Esophagus squamous epithelium (tissue), 5 donors: ENCODE measurements around the gene GRB2. TPM values are rescaled to one million over a fixed set of nuclear protein-coding genes. Genes with fewer than 3 reads are reported as not detected.
"Not testable (repeated sequence)": the region's sequence is repeated elsewhere in the genome, so short reads cannot be mapped to it uniquely, and the experiment has no call there.

Source experiments
- DNase-seq: peaks from one replicate; lab custom pipeline; 2025; lab: John Stamatoyannopoulos, UW
- H3K27ac ChIP-seq, 4 donors: fragments of 200-600 bp; sonication (generic); one replicate each; pipeline ENCODE4 v1.5.1; 2016 to 2019; ENCODE audit warnings: mild to moderate bottlenecking in 1 of 4
- H3K27me3 ChIP-seq, 4 donors: fragments of 200-600 bp; sonication (generic); 1 replicate in 3 of 4; 2 replicates in 1 of 4; pipeline versions ENCODE4 v1.5.1 to v1.6.0; 2017 to 2021; ENCODE audit warnings: antibody characterized with exemption in 1 of 4
- H3K36me3 ChIP-seq, 3 donors: fragments of 200-600 bp; sonication (generic); one replicate each; pipeline ENCODE4 v1.5.1; 2016 to 2019
- H3K4me1 ChIP-seq, 3 donors: fragments of 200-600 bp; sonication (generic); one replicate each; pipeline ENCODE4 v1.5.1; 2017 to 2019
- H3K4me3 ChIP-seq, 4 donors: fragments of 200-600 bp; sonication (generic); 1 replicate in 3 of 4; 2 replicates in 1 of 4; pipeline ENCODE4 v1.5.1; 2016 to 2019; ENCODE audit warnings: mild to moderate bottlenecking in 2 of 4, moderate library complexity in 1 of 4
- H3K9me3 ChIP-seq, 3 donors: fragments of 200-600 bp; sonication (generic); one replicate each; pipeline ENCODE4 v1.5.1; 2016 to 2019
- POLR2A ChIP-seq, 4 donors: fragments of 450-650 bp; IDR thresholded peaks; one replicate each; pipeline ENCODE4 v1.6.1; 2017; ENCODE audit warnings: antibody characterized with exemption in 4 of 4, mild to moderate bottlenecking in 4 of 4, moderate library complexity in 3 of 4
- WGBS, 2 donors: methylation state at CpG; one replicate each; pipeline ENCODE4 v1.1.5; 2018; 5-methylcytosine and 5-hydroxymethylcytosine counted together
- intact Hi-C: fragments of 100-400 bp; cut with DNase I; formaldehyde crosslinking; loops from one replicate; pipeline ENCODE4 v1.15.0; 2022
- total RNA-seq, 4 donors: library from RNA; depleted of rRNA; stranded (reverse); fragments of >200 nt; gene quantifications; one replicate each; pipeline ENCODE4 v1.1.0, GENCODE V29; 2016
- TF ChIP-seq, protein P1 (sequence below), 6 experiments: fragments of 450-650 bp in 4 of 6; fragments of 200-600 bp in 2 of 6; sonication (generic) in 2 of 6; IDR thresholded peaks; one replicate each; pipeline ENCODE4 v1.5.1; 2016 to 2019; ENCODE audit warnings: antibody characterized with exemption in 6 of 6, mild to moderate bottlenecking in 4 of 6, moderate library complexity in 4 of 6
- donor health status: DM: yes; HTN: yes; CAD: no.

The GRB2 gene
- total RNA-seq, 4 donors from 2014 or later = 58.9 to 128 (median 107) TPM

DNA sequence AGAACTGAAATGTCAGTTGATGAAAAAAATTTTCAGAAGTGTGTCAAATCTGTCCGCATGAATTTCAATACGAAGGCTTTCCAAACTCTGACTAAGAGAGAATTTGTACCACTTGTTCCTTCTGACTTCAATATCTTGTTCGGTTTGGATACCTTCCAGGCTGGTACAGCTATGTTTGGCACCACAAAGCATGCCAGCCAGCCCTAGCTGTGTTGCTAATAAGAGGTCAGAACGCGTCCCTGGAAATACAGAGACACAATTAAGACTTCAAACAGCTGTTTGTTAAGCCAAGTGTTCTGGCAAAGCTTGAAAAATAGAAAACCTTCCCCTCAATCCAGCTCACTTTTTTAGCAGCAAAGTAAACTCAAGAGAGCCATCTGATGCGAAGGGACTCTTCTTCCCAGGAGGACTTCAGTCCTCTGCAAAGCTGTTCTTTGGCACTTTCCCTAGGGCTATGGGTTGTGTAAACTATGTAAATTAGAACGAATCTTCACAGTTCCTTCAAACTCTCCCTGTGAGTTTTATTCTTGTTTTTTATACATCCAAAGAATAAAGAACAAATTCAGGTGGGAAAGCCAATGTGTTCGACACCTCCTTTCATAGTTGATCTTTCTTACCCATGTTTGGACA lies 35.1 kb downstream of the GRB2 start:
- no peak for DNase-seq
- Histone ChIP-seq H3K36me3 (peaks cover 0 to 13% (median 0%) of the 10 kb centered on the region in 3 donors), H3K27me3 (no peaks in the 10 kb centered on the region), H3K27ac (peak overlapping the region in 3 of 4 donors; percentile 13 to 43 (median 40)), H3K9me3 (no peaks in the 10 kb centered on the region), H3K4me3 (no peak overlapping the region), H3K4me1 (peaks cover 9 to 66% (median 29%) of the 10 kb centered on the region in 3 donors)
- WGBS, 2 donors = 46 to 47% methylated on average over 8 of the region's 8 CpGs
- no peak for TF ChIP-seq POLR2A (IDR thresholded peaks at IDR 0.05)
- TF ChIP-seq, protein P1, sequence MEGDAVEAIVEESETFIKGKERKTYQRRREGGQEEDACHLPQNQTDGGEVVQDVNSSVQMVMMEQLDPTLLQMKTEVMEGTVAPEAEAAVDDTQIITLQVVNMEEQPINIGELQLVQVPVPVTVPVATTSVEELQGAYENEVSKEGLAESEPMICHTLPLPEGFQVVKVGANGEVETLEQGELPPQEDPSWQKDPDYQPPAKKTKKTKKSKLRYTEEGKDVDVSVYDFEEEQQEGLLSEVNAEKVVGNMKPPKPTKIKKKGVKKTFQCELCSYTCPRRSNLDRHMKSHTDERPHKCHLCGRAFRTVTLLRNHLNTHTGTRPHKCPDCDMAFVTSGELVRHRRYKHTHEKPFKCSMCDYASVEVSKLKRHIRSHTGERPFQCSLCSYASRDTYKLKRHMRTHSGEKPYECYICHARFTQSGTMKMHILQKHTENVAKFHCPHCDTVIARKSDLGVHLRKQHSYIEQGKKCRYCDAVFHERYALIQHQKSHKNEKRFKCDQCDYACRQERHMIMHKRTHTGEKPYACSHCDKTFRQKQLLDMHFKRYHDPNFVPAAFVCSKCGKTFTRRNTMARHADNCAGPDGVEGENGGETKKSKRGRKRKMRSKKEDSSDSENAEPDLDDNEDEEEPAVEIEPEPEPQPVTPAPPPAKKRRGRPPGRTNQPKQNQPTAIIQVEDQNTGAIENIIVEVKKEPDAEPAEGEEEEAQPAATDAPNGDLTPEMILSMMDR (IDR thresholded peaks at IDR 0.05) = no peak
- intact Hi-C loops = no loop called here

DNA sequence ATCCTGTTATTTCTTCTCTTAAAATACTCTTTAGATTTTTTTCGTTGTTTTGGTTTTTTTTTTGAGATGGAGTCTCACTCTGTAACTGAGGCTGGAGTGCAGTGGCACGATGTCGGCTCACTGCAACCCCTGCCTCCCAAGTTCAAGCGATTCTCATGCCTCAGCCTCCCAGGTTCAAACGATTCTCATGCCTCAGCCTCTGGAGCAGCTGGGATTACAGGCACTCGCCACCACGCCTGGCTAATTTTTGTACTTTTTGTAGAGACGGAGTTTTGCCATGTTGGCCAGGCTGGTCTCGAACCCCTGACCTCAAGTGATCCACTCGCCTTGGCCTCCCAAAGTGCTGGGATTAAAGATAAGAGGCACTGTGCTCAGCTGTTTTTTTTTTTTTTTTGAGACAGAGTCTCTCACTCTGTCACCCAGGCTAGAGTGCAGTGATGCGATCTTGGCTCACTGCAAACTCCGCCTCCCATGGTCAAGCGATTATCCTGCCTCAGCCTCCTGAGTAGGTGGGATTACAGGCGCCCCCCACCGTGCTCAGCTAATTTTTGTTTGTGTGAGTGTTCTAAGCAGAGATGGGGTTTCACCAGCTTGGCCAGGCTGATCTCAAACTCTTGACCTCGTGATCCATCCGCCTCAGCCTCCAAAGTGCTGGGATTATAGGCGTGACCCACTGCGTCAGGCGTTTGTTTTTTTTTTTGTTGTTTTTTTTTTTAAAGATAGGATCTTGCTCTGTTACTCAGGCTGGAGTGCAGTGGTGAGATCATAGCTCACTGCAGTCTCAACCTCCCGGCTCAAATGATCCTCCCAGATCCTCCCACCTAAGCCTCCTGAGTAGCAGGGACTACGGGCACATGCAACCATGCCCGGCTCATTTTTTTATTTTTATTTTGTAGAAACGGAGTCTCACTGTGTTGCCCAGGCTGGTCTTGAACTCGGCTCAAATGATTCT lies 37.4 kb downstream of the GRB2 start:
- H3K27me3 ChIP-seq, DNase-seq, H3K9me3 ChIP-seq, H3K4me3 ChIP-seq, intact Hi-C loops, H3K27ac ChIP-seq, H3K36me3 ChIP-seq: not testable (repeated sequence)
- peaks cover 10 to 86% (median 34%) of the 10 kb centered on the region in 3 donors for H3K4me1 ChIP-seq
- 77 to 84% methylated on average over 20 to 25 of the region's 25 CpGs for WGBS, 2 donors

DNA sequence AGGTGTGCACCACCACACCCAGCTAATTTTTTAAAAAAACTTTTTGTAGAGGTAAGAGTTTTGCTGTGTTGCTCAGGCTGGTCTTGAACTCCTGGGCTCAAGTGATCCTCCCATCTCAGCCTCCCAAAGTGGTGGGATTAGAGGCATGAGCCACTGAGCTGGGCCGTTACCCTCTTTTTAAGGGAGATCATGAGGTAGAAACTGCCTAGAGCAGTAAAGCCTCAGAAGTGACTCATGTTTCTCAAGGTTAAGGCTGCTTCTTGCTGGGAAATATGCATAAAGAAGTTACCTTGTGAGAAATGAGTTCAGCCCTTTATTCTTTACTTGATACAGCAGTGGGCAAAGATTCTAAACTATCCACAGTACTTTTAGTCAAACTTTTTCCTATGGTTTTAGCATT lies 38.2 kb downstream of the GRB2 start:
- Histone ChIP-seq H3K27ac (no peak overlapping the region), H3K4me3 (no peak overlapping the region), H3K4me1 (peaks cover 16 to 92% (median 37%) of the 10 kb centered on the region in 3 donors), H3K9me3 (no peaks in the 10 kb centered on the region), H3K27me3 (no peaks in the 10 kb centered on the region), H3K36me3 (no peaks in the 10 kb centered on the region)
- intact Hi-C loops = no loop called here
- TF ChIP-seq POLR2A (IDR thresholded peaks at IDR 0.05) = no peak
- TF ChIP-seq, protein P1 (IDR thresholded peaks at IDR 0.05) = no peak
- no peak for DNase-seq
- 80% methylated on average over 1 of the region's 1 CpG; no CpG with 5 or more reads in 1 of the 2 donors for WGBS, 2 donors

- no peak for DNase-seq
- Histone ChIP-seq H3K27me3 (no peaks in the 10 kb centered on the region), H3K36me3 (no peaks in the 10 kb centered on the region), H3K4me1 (peaks cover 16 to 85% (median 34%) of the 10 kb centered on the region in 3 donors), H3K4me3 (no peak overlapping the region), H3K9me3 (no peaks in the 10 kb centered on the region), H3K27ac (no peak overlapping the region)
- TF ChIP-seq POLR2A (IDR thresholded peaks at IDR 0.05) = no peak
- TF ChIP-seq, protein P1 (IDR thresholded peaks at IDR 0.05) = no peak
- intact Hi-C loops = no loop called here
- WGBS, 2 donors = 45 to 58% methylated on average over 6 of the region's 6 CpGs
Measured at GRCh38 chr17:75366432-75366831, 39.0 kb downstream of the GRB2 start.

DNA sequence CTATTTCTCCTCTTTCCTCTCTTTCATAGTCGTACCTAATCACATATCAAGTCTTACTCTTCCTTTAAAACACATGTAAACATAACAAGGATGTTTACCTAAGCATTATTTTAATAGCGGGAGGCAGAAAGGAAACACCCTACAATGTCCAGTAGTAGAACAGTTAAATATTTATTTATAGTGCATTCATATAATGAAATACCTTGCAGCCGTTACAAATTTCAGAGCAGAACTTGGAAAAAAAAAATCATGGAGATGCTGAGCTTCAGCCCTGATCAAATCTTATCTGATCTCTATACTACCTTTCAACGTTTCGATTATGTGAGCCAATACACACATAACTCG lies 39.6 kb downstream of the GRB2 start:
- 43 to 44% methylated on average over 6 of the region's 6 CpGs for WGBS, 2 donors
- Histone ChIP-seq H3K27me3 (no peaks in the 10 kb centered on the region), H3K36me3 (no peaks in the 10 kb centered on the region), H3K27ac (no peak overlapping the region), H3K4me3 (no peak overlapping the region), H3K9me3 (no peaks in the 10 kb centered on the region), H3K4me1 (peaks cover 16 to 85% (median 35%) of the 10 kb centered on the region in 3 donors)
- TF ChIP-seq, protein P1 (IDR thresholded peaks at IDR 0.05) = no peak
- no peak for TF ChIP-seq POLR2A (IDR thresholded peaks at IDR 0.05)
- intact Hi-C loops = no loop called here
- DNase-seq = no peak
